CD14-positive monocyte (primary cell): ENCODE results near the gene THAP7. TPM values are rescaled to one million over a fixed set of nuclear protein-coding genes. Genes with fewer than 3 reads are reported as not detected.

Experiments
- DNase-seq, 3 donors: peaks; one replicate each; pipeline ENCODE4 v3.0.0-alpha.2; 2011 to 2022
- H2AFZ ChIP-seq: 2 replicates; pipeline ENCODE4 v1.6.0; 2012; ENCODE audit warnings: mild to moderate bottlenecking, low read depth, low read length, inconsistent platforms; ENCODE audit not compliant: insufficient read depth, poor library complexity, severe bottlenecking
- H3K27ac ChIP-seq, 2 donors: 1 replicate in 1 of 2; 2 replicates in 1 of 2; pipeline ENCODE4 v1.5.1; 2012 to 2013; ENCODE audit warnings: low read length in 2 of 2, control low read depth in 1 of 2, inconsistent platforms in 1 of 2, low read depth in 1 of 2, mild to moderate bottlenecking in 1 of 2
- H3K27me3 ChIP-seq, 2 donors: one replicate each; pipeline versions ENCODE4 v1.6.0 to v1.6.1; 2011 to 2013; ENCODE audit warnings: low read length in 2 of 2; ENCODE audit not compliant: control insufficient read depth in 2 of 2, insufficient read depth in 2 of 2
- H3K36me3 ChIP-seq, 2 donors: replicated peaks in 1 of 2; 1 replicate in 1 of 2; 2 replicates in 1 of 2; pipeline versions ENCODE4 v1.5.1 to v1.6.1; 2012 to 2013; ENCODE audit warnings: low read length in 2 of 2, control low read depth in 1 of 2, inconsistent platforms in 1 of 2, mild to moderate bottlenecking in 1 of 2; ENCODE audit not compliant: insufficient read depth in 2 of 2, control insufficient read depth in 1 of 2
- H3K4me1 ChIP-seq, 2 donors: 1 replicate in 1 of 2; 2 replicates in 1 of 2; pipeline versions ENCODE4 v1.5.1 to v1.6.1; 2012 to 2013; ENCODE audit warnings: low read length in 2 of 2, control low read depth in 1 of 2, inconsistent platforms in 1 of 2, mild to moderate bottlenecking in 1 of 2, moderate library complexity in 1 of 2; ENCODE audit not compliant: insufficient read depth in 2 of 2, control insufficient read depth in 1 of 2
- H3K4me2 ChIP-seq: replicated peaks from 2 replicates; pipeline ENCODE3; 2012; ENCODE audit warnings: low read length, moderate library complexity, mild to moderate bottlenecking; ENCODE audit not compliant: poor library complexity, severe bottlenecking; ENCODE audit errors: extremely low read depth
- H3K4me3 ChIP-seq, 3 experiments: fragments of 200-600 bp in 1 of 3; sonication (generic) in 1 of 3; replicated peaks in 1 of 3; 1 replicate in 2 of 3; 2 replicates in 1 of 3; pipeline ENCODE4 v1.5.1; 2011 to 2013; ENCODE audit warnings: low read length in 3 of 3, mild to moderate bottlenecking in 3 of 3, control low read depth in 2 of 3, low read depth in 2 of 3, inconsistent platforms in 1 of 3, moderate library complexity in 1 of 3
- H3K79me2 ChIP-seq: 2 replicates; pipeline ENCODE4 v1.6.0; 2012; ENCODE audit warnings: mild to moderate bottlenecking, control low read depth, inconsistent platforms, low read length, moderate library complexity; ENCODE audit not compliant: insufficient read depth
- H3K9ac ChIP-seq: 2 replicates; pipeline ENCODE4 v1.6.0; 2017; ENCODE audit warnings: low read length, mild to moderate bottlenecking; ENCODE audit not compliant: insufficient read depth, poor library complexity, severe bottlenecking
- H3K9me3 ChIP-seq, 2 donors: replicated peaks in 1 of 2; 1 replicate in 1 of 2; 2 replicates in 1 of 2; pipeline versions ENCODE4 v1.5.1 to v1.6.1; 2012 to 2013; ENCODE audit warnings: low read length in 2 of 2, control low read depth in 1 of 2; ENCODE audit not compliant: control insufficient read depth in 1 of 2, insufficient read depth in 1 of 2
- H4K20me1 ChIP-seq: 2 replicates; pipeline ENCODE4 v1.6.0; 2012; ENCODE audit warnings: mild to moderate bottlenecking, low read length, control low read depth, moderate library complexity; ENCODE audit not compliant: insufficient read depth
- H3K27ac Mint-ChIP-seq, 7 donors: one replicate each; pipeline ENCODE4 v1.8.0; 2020; ENCODE audit warnings: mild to moderate bottlenecking in 7 of 7, mixed read lengths in 7 of 7, moderate library complexity in 6 of 7, inconsistent platforms in 2 of 7
- H3K27me3 Mint-ChIP-seq, 3 donors: one replicate each; pipeline ENCODE4 v1.8.0; 2021 to 2022; ENCODE audit warnings: low read depth in 3 of 3, mild to moderate bottlenecking in 3 of 3, mixed read lengths in 3 of 3, moderate library complexity in 3 of 3, inconsistent platforms in 1 of 3
- H3K36me3 Mint-ChIP-seq, 2 donors: one replicate each; pipeline ENCODE4 v1.8.0; 2020; ENCODE audit warnings: mixed read lengths in 2 of 2, inconsistent platforms in 1 of 2, mild to moderate bottlenecking in 1 of 2
- H3K4me1 Mint-ChIP-seq: one replicate; pipeline ENCODE4 v1.8.0; 2020; ENCODE audit warnings: mild to moderate bottlenecking, mixed read lengths
- H3K4me3 Mint-ChIP-seq, 2 donors: one replicate each; pipeline ENCODE4 v1.8.0; 2020; ENCODE audit warnings: mild to moderate bottlenecking in 2 of 2, mixed read lengths in 2 of 2, moderate library complexity in 1 of 2
- H3K9me3 Mint-ChIP-seq, 7 donors: one replicate each; pipeline ENCODE4 v1.8.0; 2020 to 2022; ENCODE audit warnings: mixed read lengths in 7 of 7, mild to moderate bottlenecking in 6 of 7, moderate library complexity in 6 of 7, inconsistent platforms in 2 of 7
- CTCF ChIP-seq: fragments of 200-600 bp; IDR thresholded peaks from one replicate; pipeline ENCODE4 v1.8.0; 2022; ENCODE audit warnings: antibody characterized with exemption, mild to moderate bottlenecking
- WGBS: methylation state at CpG from one replicate; pipeline ENCODE4 v1.1.5; 2013; ENCODE audit warnings: missing lambda C conversion rate; ENCODE audit not compliant: insufficient coverage; 5-methylcytosine and 5-hydroxymethylcytosine counted together
- intact Hi-C, 2 donors: fragments of 100-400 bp; cut with micrococcal nuclease; formaldehyde crosslinking; loops; one replicate each; pipeline versions ENCODE4 v1.15.0 to v1.15.1; 2023
- polyA plus RNA-seq, 3 donors: library from polyadenylated mRNA; depleted of rRNA in 1 of 3; unstranded in 2 of 3; stranded (reverse) in 1 of 3; fragments of 300-500 nt in 2 of 3; fragments of >200 nt in 1 of 3; fragmentation: Illumina TruSeq in 2 of 3; gene quantifications; 1 replicate in 2 of 3; 2 replicates in 1 of 3; pipeline ENCODE4 v1.2.3, GENCODE V29; 2012 to 2021

The THAP7 gene
- polyA plus RNA-seq, 3 donors: 18.4 to 22.9 (median 19.8) TPM

GRCh38 chr22:20989323-20990138, 12.4 kb downstream of the THAP7 start:
- 32% methylated on average over 4 of the region's 17 CpGs for WGBS

More at GRCh38 chr22:20989323-20990138, 12.4 kb downstream of the THAP7 start:
- no peak for TF ChIP-seq CTCF
- H3K27me3 ChIP-seq: no peaks in the 10 kb centered on the region
- peaks cover 55 to 79% of the 10 kb centered on the region in 2 donors for H3K36me3 Mint-ChIP-seq
- no peaks in the 10 kb centered on the region for H3K4me1 ChIP-seq
- no peaks in the 10 kb centered on the region for H3K4me1 Mint-ChIP-seq
- no peaks in the 10 kb centered on the region for H3K79me2 ChIP-seq
- H3K27me3 Mint-ChIP-seq: peaks cover 0 to 5% (median 3%) of the 10 kb centered on the region in 3 donors
- no peaks in the 10 kb centered on the region for H4K20me1 ChIP-seq
- H3K27ac Mint-ChIP-seq: peak overlapping the region in 1 of 7 donors; percentile 6
- H3K4me3 ChIP-seq: no peak overlapping the region
- intact Hi-C loops: loop anchor here in 1 of 2 donors (10.0 kb wide), 1 partner anchor 55 kb away; the partner anchor contains the start of gene LRRC74B
- H3K9me3 ChIP-seq: no peaks in the 10 kb centered on the region
- H3K36me3 ChIP-seq: peaks cover 64 to 88% of the 10 kb centered on the region in 2 donors
- no peak overlapping the region for H3K27ac ChIP-seq
- no peak overlapping the region for H3K4me2 ChIP-seq
- H2AFZ ChIP-seq: no peak overlapping the region
- H3K9me3 Mint-ChIP-seq: no peaks in the 10 kb centered on the region
- DNase-seq: no peak
- no peak overlapping the region for H3K9ac ChIP-seq
- no peak overlapping the region for H3K4me3 Mint-ChIP-seq
